ENCODE measurements around the gene RAPGEF4. TPM values are rescaled to one million over a fixed set of nuclear protein-coding genes. Genes with fewer than 3 reads are reported as not detected.

Gene RAPGEF4
- polyA plus RNA-seq, 1 experiment, result 0.60 TPM

DNA sequence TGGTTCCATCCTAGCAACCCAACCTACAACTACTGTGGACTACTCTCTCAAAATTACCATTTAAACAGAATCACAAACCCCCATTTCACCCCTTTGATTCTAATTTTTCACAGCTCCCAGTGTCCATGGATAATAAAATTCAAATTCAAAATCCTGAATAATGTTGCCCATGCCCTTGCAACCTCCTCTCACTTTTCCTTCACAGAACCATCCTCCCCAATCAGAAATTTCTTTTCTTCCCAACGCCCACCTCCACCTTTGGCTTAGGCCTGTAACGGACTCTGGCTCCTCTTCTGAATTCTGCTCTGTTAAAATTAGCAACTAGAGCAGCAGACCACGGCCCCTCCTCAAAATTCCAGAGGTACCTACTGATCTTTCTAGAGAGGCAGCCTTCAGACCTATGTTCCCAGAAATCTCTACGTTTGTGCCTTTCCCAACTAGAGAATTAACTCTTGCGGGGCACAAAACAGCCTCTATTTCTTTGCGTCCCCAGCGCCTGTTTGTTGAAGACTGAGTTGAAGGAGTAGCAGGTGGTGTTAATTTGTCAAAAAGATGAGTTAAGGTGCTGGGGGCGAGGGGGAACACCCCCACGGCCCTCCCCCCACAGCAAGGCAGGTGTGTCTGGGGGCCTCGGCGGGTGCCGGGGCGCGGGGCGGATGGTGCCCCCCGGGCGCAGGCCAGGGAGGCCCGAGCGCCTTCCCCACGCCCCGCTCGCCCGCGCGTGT, 339.6 kb downstream of the RAPGEF4 start:
- POLR2A ChIA-PET, result interaction anchor here (0.6 to 1.0 kb wide), 2 partner anchors 22 to 23 kb away, joined by 3 to 13 read pairs; no protein-coding TSS in a partner anchor
- Histone ChIP-seq H3K36me3 (ENCODE audit: control insufficient read depth, insufficient read depth, low read length) (no peaks in the 10 kb centered on the region), H3K27me3 (ENCODE audit: control insufficient read depth, insufficient read depth, low read length) (no peaks in the 10 kb centered on the region), H3K4me3 (ENCODE audit: low read depth, low read length) (peak overlapping the region; percentile 77)
- DNase-seq (ENCODE audit: low read depth), result no peak
- CTCF ChIA-PET, result interaction anchor here (0.8 to 3.3 kb wide), 2 partner anchors 10 to 49 kb away, joined by 4 to 8 read pairs; no protein-coding TSS in a partner anchor
- TF ChIP-seq, protein P1, sequence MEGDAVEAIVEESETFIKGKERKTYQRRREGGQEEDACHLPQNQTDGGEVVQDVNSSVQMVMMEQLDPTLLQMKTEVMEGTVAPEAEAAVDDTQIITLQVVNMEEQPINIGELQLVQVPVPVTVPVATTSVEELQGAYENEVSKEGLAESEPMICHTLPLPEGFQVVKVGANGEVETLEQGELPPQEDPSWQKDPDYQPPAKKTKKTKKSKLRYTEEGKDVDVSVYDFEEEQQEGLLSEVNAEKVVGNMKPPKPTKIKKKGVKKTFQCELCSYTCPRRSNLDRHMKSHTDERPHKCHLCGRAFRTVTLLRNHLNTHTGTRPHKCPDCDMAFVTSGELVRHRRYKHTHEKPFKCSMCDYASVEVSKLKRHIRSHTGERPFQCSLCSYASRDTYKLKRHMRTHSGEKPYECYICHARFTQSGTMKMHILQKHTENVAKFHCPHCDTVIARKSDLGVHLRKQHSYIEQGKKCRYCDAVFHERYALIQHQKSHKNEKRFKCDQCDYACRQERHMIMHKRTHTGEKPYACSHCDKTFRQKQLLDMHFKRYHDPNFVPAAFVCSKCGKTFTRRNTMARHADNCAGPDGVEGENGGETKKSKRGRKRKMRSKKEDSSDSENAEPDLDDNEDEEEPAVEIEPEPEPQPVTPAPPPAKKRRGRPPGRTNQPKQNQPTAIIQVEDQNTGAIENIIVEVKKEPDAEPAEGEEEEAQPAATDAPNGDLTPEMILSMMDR (IDR thresholded peaks at IDR 0.05; ENCODE audit: insufficient read depth, low read depth, low read length), result no peak

DNA sequence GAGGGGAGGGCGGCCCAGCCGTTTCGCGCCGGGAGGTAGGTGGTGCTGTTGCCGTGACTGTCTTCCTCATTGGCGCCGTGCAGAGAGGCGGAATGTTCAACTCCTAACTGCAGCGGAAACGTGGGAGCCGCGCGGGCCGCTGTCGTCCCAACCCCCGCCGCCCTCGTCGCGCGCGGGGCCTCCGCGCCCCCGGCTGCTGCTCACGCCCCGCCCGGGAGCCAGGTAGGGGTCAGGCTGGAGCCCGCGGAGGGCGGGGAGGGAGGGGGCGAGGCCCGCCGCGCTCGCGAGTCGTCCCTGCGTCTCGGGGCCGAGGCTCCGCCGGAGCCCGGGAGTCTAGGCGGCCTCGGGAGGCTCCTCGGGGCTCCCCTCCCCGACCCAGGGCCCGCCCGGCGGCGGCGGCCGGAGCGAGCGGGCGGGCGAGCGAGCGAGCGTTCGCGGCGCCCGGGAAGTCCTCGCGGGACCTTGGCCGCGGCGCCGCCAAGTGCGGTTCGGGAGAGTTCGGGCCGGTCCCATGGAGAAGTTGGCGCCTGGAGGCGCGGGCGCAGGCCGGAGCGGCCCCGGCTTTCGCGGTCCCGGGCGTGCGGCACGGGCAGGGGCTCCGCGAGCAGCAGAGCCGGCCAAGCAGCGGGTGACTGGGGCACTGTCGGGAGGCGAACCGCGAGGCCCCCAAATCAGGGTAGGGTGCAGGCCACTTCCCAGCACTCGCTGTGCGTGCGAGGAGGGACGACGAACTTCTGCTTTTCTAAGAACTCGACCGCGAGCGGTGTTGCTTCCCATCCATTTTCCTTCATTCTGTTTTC, 340.3 kb downstream of the RAPGEF4 start, which contains the start of gene MAP3K20:
Gene MAP3K20, plus strand, starts transcription at position 66 of the 800 bp plus-strand sequence. CDS start 15,186 bp downstream, outside the sequence.
- ChIA-PET POLR2A (interaction anchor here (0.6 to 1.0 kb wide), 2 partner anchors 22 to 23 kb away, joined by 3 to 13 read pairs; no protein-coding TSS in a partner anchor), CTCF (interaction anchor here (1.4 to 3.3 kb wide), 2 partner anchors 11 to 26 kb away, joined by 4 to 8 read pairs; no protein-coding TSS in a partner anchor)
- no peaks in the 10 kb centered on the region for H3K27me3 ChIP-seq (ENCODE audit: control insufficient read depth, insufficient read depth, low read length)
- peak within 1 kb of the TSS; percentile 77 for H3K4me3 ChIP-seq (ENCODE audit: low read depth, low read length)
- DNase-seq (ENCODE audit: low read depth), result no peak
- H3K36me3 ChIP-seq (ENCODE audit: control insufficient read depth, insufficient read depth, low read length), result no peaks in the 10 kb centered on the region
- TF ChIP-seq, protein P1 (IDR thresholded peaks at IDR 0.05; ENCODE audit: insufficient read depth, low read depth, low read length), result peak; percentile 47

DNA sequence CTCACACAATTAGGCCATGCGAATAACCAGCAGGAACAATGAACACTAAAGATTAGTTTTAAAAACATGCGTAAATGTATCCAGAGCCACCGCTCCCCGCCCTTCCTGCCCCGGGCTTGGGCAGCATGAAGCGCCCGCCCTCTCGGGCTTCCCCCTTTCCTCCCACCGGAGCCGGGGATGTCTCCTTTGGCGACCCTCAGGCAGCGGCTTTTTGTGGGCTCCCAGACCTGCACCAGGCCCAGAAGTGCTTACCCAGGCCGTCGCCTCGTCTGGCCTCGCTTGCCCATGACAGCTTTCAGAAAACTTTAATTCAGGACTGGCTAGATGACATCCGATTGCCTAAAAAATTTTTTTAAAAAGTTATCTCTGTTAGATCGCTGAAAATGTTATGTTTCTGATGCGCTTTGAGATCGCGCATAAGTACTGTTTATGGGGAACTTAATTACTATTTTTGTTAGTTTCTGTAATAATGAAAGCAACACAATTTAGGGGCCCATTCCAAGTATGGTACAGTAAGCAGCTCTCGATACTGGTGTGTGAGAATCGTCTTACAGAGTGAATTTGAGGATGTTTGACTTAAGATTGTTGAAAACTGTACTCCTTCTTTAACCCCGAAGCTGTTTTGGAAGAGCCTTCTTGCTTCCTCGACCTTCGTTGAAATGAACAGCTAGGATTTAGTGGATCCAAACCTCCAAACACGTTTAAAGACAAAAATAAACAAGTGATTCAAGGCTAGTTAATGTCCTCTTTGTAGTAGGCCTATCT, 341.1 kb downstream of the RAPGEF4 start:
- H3K4me3 ChIP-seq (ENCODE audit: low read depth, low read length), result peak overlapping the region; percentile 77
- no peak for DNase-seq (ENCODE audit: low read depth)
- H3K27me3 ChIP-seq (ENCODE audit: control insufficient read depth, insufficient read depth, low read length), result no peaks in the 10 kb centered on the region
- CTCF ChIA-PET, result interaction anchor here (0.5 to 3.3 kb wide), 4 partner anchors 11 to 111 kb away, joined by 3 to 8 read pairs (median 4); no protein-coding TSS in a partner anchor
- TF ChIP-seq, protein P1 (IDR thresholded peaks at IDR 0.05; ENCODE audit: insufficient read depth, low read depth, low read length), result no peak
- POLR2A ChIA-PET, result interaction anchor here (0.7 to 1.0 kb wide), 3 partner anchors 74 to 286 kb away, joined by 3 to 9 read pairs (median 3); no protein-coding TSS in a partner anchor
- no peaks in the 10 kb centered on the region for H3K36me3 ChIP-seq (ENCODE audit: control insufficient read depth, insufficient read depth, low read length)

DNA sequence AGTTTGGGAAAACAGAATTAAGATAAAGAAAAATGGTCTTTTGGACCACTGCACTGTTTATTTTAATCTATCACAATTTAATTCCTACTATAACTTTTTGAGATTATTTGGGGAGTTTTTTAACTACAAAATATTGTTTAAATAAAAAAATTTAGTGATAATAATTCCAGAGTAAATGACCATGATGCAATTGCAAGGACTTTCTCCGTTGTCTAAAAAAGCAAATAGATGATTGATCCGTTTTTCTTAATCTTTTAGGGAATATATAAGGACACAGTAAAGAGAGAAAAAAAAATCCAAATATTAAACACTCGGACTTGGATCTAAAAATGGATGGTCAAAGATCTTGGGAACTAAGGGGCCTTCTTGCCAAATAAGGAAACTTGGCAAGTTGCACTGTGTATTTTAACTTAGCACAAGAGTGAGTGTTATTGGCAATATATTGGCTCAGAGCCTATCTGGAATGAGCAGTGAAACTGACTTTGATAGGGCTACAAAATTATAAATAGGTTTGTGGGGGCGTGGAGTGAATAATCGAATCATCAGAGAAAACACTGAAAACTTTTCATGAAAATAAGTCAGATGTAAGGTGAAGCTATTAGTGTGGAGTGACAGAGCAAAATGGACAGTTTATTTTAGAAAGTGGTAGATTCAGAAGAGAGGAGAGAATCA, 342.0 kb downstream of the RAPGEF4 start:
- CTCF ChIA-PET, result interaction anchor here (0.5 to 2.1 kb wide), 8 partner anchors 11 to 324 kb away, joined by 3 to 7 read pairs (median 4); no protein-coding TSS in a partner anchor
- POLR2A ChIA-PET, result interaction anchor here (0.7 to 1.0 kb wide), 2 partner anchors 73 to 287 kb away, joined by 3 read pairs; no protein-coding TSS in a partner anchor
- Histone ChIP-seq H3K4me3 (ENCODE audit: low read depth, low read length) (peak overlapping the region; percentile 77), H3K36me3 (ENCODE audit: control insufficient read depth, insufficient read depth, low read length) (no peaks in the 10 kb centered on the region), H3K27me3 (ENCODE audit: control insufficient read depth, insufficient read depth, low read length) (no peaks in the 10 kb centered on the region)
- DNase-seq (ENCODE audit: low read depth), result no peak
- TF ChIP-seq, protein P1 (IDR thresholded peaks at IDR 0.05; ENCODE audit: insufficient read depth, low read depth, low read length), result no peak
